H1 (cell line): ENCODE measurements around the gene R3HDM4. TPM values are rescaled to one million over a fixed set of nuclear protein-coding genes. Genes with fewer than 3 reads are reported as not detected.

ENCODE experiments used
- CTCF ChIA-PET: fragments of 300-600 bp; sonication (Branson Sonifier 250); formaldehyde crosslinking; loops from one replicate; lab custom pipeline; 2021; ENCODE audit not compliant: partially characterized antibody; lab: Charles Lee
- POLR2A ChIA-PET: fragments of 300-600 bp; sonication (Branson Sonifier 250); formaldehyde crosslinking; loops from one replicate; lab custom pipeline; 2021; ENCODE audit warnings: inconsistent platforms; ENCODE audit not compliant: partially characterized antibody; lab: Charles Lee
- DNase-seq, 2 experiments: peaks; one replicate each; pipeline versions ENCODE4 v3.0.0 to v3.0.0-alpha.2; 2010 to 2022; ENCODE audit warnings: low spot score in 2 of 2, low read depth in 1 of 2, mixed read lengths in 1 of 2
- FAIRE-seq: peaks from 2 replicates; lab custom pipeline; 2011; peaks lifted over from hg19 to GRCh38; lab: Jason Lieb, UNC
- H2AFZ ChIP-seq: 2 replicates; pipeline ENCODE4 v1.8.1; 2012; ENCODE audit warnings: low read length, inconsistent platforms
- H2AK5ac ChIP-seq: 2 replicates; pipeline ENCODE4 v1.6.1; 2013; ENCODE audit warnings: low read depth, low read length
- H2BK120ac ChIP-seq: replicated peaks from 2 replicates; pipeline ENCODE3; 2013; ENCODE audit warnings: low read depth, low read length, inconsistent platforms
- H2BK12ac ChIP-seq: 2 replicates; pipeline ENCODE4 v1.6.1; 2013; ENCODE audit warnings: low read depth, low read length
- H2BK15ac ChIP-seq: 2 replicates; pipeline ENCODE4 v1.6.1; 2013; ENCODE audit warnings: low read length
- H2BK20ac ChIP-seq: 2 replicates; pipeline ENCODE4 v1.6.1; 2013; ENCODE audit warnings: low read length
- H2BK5ac ChIP-seq: 2 replicates; pipeline ENCODE4 v1.6.1; 2013; ENCODE audit warnings: low read depth, low read length
- H3K14ac ChIP-seq: 2 replicates; pipeline ENCODE4 v1.6.1; 2013; ENCODE audit warnings: inconsistent platforms; ENCODE audit not compliant: insufficient read length
- H3K18ac ChIP-seq: 2 replicates; pipeline ENCODE4 v1.6.1; 2013; ENCODE audit warnings: low read length; ENCODE audit errors: extremely low read depth
- H3K23ac ChIP-seq: 2 replicates; pipeline ENCODE4 v1.6.1; 2013; ENCODE audit warnings: inconsistent platforms; ENCODE audit not compliant: insufficient read length
- H3K23me2 ChIP-seq: 2 replicates; pipeline ENCODE4 v1.6.1; 2013; ENCODE audit warnings: low read depth, low read length
- H3K27ac ChIP-seq: 2 replicates; pipeline ENCODE4 v1.6.1; 2011; ENCODE audit warnings: low read depth, low read length, inconsistent platforms
- H3K27me3 ChIP-seq, 4 experiments: replicated peaks in 1 of 4; 1 replicate in 1 of 4; 2 replicates in 3 of 4; pipeline versions ENCODE4 v1.6.1 to v1.8.1; 2011 to 2013; ENCODE audit warnings: low read length in 3 of 4, mild to moderate bottlenecking in 3 of 4, inconsistent platforms in 2 of 4, mixed read lengths in 2 of 4, moderate library complexity in 1 of 4; ENCODE audit not compliant: control insufficient read depth in 3 of 4, insufficient read depth in 3 of 4; ENCODE audit errors: extremely low read depth in 1 of 4
- H3K36me3 ChIP-seq, 4 experiments: 2 replicates each; pipeline versions ENCODE4 v1.6.1 to v1.8.1; 2011 to 2013; ENCODE audit warnings: mild to moderate bottlenecking in 4 of 4, low read length in 3 of 4, moderate library complexity in 2 of 4, control low read depth in 1 of 4, inconsistent platforms in 1 of 4; ENCODE audit not compliant: insufficient read depth in 4 of 4, control insufficient read depth in 2 of 4
- H3K4ac ChIP-seq: replicated peaks from 2 replicates; pipeline ENCODE3; 2013; ENCODE audit warnings: low read length, low read depth, mixed read lengths, inconsistent platforms; ENCODE audit not compliant: insufficient read length
- H3K4me1 ChIP-seq, 4 experiments: replicated peaks in 1 of 4; 1 replicate in 1 of 4; 2 replicates in 3 of 4; pipeline versions ENCODE4 v1.6.1 to v1.8.1; 2011 to 2013; ENCODE audit warnings: low read length in 3 of 4, inconsistent platforms in 2 of 4, mixed read lengths in 1 of 4; ENCODE audit not compliant: insufficient read depth in 4 of 4, control insufficient read depth in 3 of 4
- H3K4me2 ChIP-seq, 2 experiments: 2 replicates each; pipeline versions ENCODE4 v1.6.1 to v1.8.1; 2011 to 2013; ENCODE audit warnings: low read depth in 2 of 2, low read length in 2 of 2, control low read depth in 1 of 2, inconsistent platforms in 1 of 2, mild to moderate bottlenecking in 1 of 2; ENCODE audit not compliant: insufficient read depth in 1 of 2
- H3K4me3 ChIP-seq, 4 experiments: fragments of 200-600, 300-600 bp in 1 of 4; sonication (generic), shearing (Covaris generic), sonication (Bioruptor Twin) in 1 of 4; 2 replicates each; pipeline versions ENCODE4 v1.5.1 to v1.8.1; 2011 to 2016; ENCODE audit warnings: low read length in 4 of 4, low read depth in 3 of 4, control low read depth in 2 of 4, inconsistent platforms in 2 of 4, mild to moderate bottlenecking in 2 of 4, mixed read lengths in 1 of 4, moderate library complexity in 1 of 4; ENCODE audit not compliant: insufficient read depth in 2 of 4; ENCODE audit errors: extremely low read depth in 1 of 4
- H3K56ac ChIP-seq: replicated peaks from 2 replicates; pipeline ENCODE3; 2013; ENCODE audit warnings: low read depth, mild to moderate bottlenecking, mixed read lengths, low read length, inconsistent platforms; ENCODE audit not compliant: insufficient read length
- H3K79me1 ChIP-seq: 2 replicates; pipeline ENCODE4 v1.6.1; 2013; ENCODE audit warnings: low read depth, low read length, control low read depth
- H3K79me2 ChIP-seq, 2 experiments: 2 replicates each; pipeline versions ENCODE4 v1.6.1 to v1.8.1; 2012 to 2013; ENCODE audit warnings: low read length in 2 of 2, mild to moderate bottlenecking in 2 of 2, inconsistent platforms in 1 of 2; ENCODE audit not compliant: insufficient read depth in 2 of 2, control insufficient read depth in 1 of 2
- H3K9ac ChIP-seq, 4 experiments: replicated peaks in 1 of 4; 1 replicate in 1 of 4; 2 replicates in 3 of 4; pipeline versions ENCODE4 v1.6.1 to v1.8.1; 2011 to 2013; ENCODE audit warnings: low read depth in 3 of 4, low read length in 3 of 4, control low read depth in 2 of 4, mild to moderate bottlenecking in 2 of 4, moderate library complexity in 2 of 4, inconsistent platforms in 1 of 4; ENCODE audit errors: extremely low read depth in 1 of 4
- H3K9me3 ChIP-seq, 2 experiments: 2 replicates each; pipeline versions ENCODE4 v1.6.1 to v1.8.1; 2012 to 2013; ENCODE audit warnings: mild to moderate bottlenecking in 2 of 2, moderate library complexity in 2 of 2, control low read depth in 1 of 2, inconsistent platforms in 1 of 2, low read depth in 1 of 2, low read length in 1 of 2, mixed read lengths in 1 of 2; ENCODE audit not compliant: insufficient read depth in 2 of 2
- H4K20me1 ChIP-seq, 2 experiments: replicated peaks in 1 of 2; 2 replicates each; pipeline versions ENCODE3 to v1.8.1; 2011 to 2013; ENCODE audit warnings: inconsistent platforms in 2 of 2, low read length in 2 of 2, mild to moderate bottlenecking in 1 of 2; ENCODE audit not compliant: insufficient read depth in 2 of 2, control insufficient read depth in 1 of 2
- H4K5ac ChIP-seq: 2 replicates; pipeline ENCODE4 v1.6.1; 2013; ENCODE audit warnings: low read length, low read depth, mixed read lengths, inconsistent platforms; ENCODE audit not compliant: insufficient read length
- H4K8ac ChIP-seq: 2 replicates; pipeline ENCODE4 v1.8.0; 2013; ENCODE audit warnings: mild to moderate bottlenecking, moderate library complexity, low read length, inconsistent platforms; ENCODE audit not compliant: insufficient read depth; ENCODE audit errors: extremely low read depth
- H4K91ac ChIP-seq: replicated peaks from 2 replicates; pipeline ENCODE3; 2013; ENCODE audit warnings: low read length, mixed read lengths, inconsistent platforms; ENCODE audit not compliant: insufficient read length
- BACH1 ChIP-seq: IDR thresholded peaks from 2 replicates; pipeline ENCODE4 v1.6.1; 2012; ENCODE audit warnings: low read length, improper control_type of control experiment
- EGR1 ChIP-seq: IDR thresholded peaks from 2 replicates; pipeline ENCODE4 v1.6.1; 2011; ENCODE audit warnings: low read depth, low read length, borderline replicate concordance
- FOSL1 ChIP-seq: IDR thresholded peaks from 2 replicates; pipeline ENCODE4 v1.6.1; 2011; ENCODE audit warnings: mild to moderate bottlenecking, low read depth, low read length, moderate library complexity; ENCODE audit not compliant: insufficient read depth
- GABPA ChIP-seq: IDR thresholded peaks from 2 replicates; pipeline ENCODE4 v1.6.1; 2011; ENCODE audit warnings: mild to moderate bottlenecking, low read length, moderate library complexity, borderline replicate concordance; ENCODE audit not compliant: insufficient read depth
- PHF8 ChIP-seq: fragments of 200-600 bp; sonication (generic); conservative IDR thresholded peaks from 2 replicates; pipeline ENCODE4 v1.7.1; 2012; ENCODE audit warnings: low read depth, mild to moderate bottlenecking, inconsistent platforms, low read length, moderate library complexity
- RAD21 ChIP-seq, 2 experiments: IDR thresholded peaks in 1 of 2; conservative IDR thresholded peaks in 1 of 2; 2 replicates each; pipeline ENCODE4 v1.6.1; 2011; ENCODE audit warnings: low read depth in 2 of 2, low read length in 2 of 2, improper control_type of control experiment in 1 of 2, inconsistent platforms in 1 of 2, mild to moderate bottlenecking in 1 of 2, moderate library complexity in 1 of 2
- RFX5 ChIP-seq: IDR thresholded peaks from 2 replicates; pipeline ENCODE4 v1.6.1; 2011; ENCODE audit warnings: low read depth, low read length, improper control_type of control experiment, borderline replicate concordance
- SIX5 ChIP-seq: IDR thresholded peaks from 2 replicates; pipeline ENCODE4 v1.6.1; 2011; ENCODE audit warnings: mild to moderate bottlenecking, low read depth, low read length
- TEAD4 ChIP-seq: IDR thresholded peaks from 2 replicates; pipeline ENCODE4 v1.6.1; 2012; ENCODE audit warnings: low read depth, low read length, inconsistent platforms, mixed read lengths
- ZNF274 ChIP-seq: IDR thresholded peaks from 2 replicates; pipeline ENCODE4 v1.7.0; 2012; ENCODE audit warnings: low read length, borderline replicate concordance; ENCODE audit errors: extremely low read depth
- WGBS, 2 experiments: shearing (Covaris generic) in 1 of 2; methylation state at CpG; one replicate each; pipeline versions ENCODE4 v1.1.6 to v1.1.7; 2013 to 2015; ENCODE audit warnings: low lambda C conversion rate in 2 of 2, mixed read lengths in 2 of 2, inconsistent platforms in 1 of 2, low coverage in 1 of 2, missing lambda C conversion rate in 1 of 2; ENCODE audit not compliant: insufficient replicate concordance in 2 of 2, insufficient coverage in 1 of 2, insufficient read length in 1 of 2; ENCODE audit errors: extremely low coverage in 1 of 2, missing lambda C conversion rate in 1 of 2; 5-methylcytosine and 5-hydroxymethylcytosine counted together
- polyA plus RNA-seq, 7 experiments: library from polyadenylated mRNA; depleted of rRNA in 3 of 7; stranded (reverse) in 5 of 7; unstranded in 2 of 7; fragments of >200 nt in 5 of 7; fragments of 200-250 nt in 2 of 7; gene quantifications; 1 replicate in 5 of 7; 2 replicates in 1 of 7; 4 replicates in 1 of 7; pipeline versions ENCODE4 v1.2.1 to v1.2.3, GENCODE V29; 2011 to 2013; ENCODE audit warnings: missing spikeins in 2 of 7, mixed read lengths in 2 of 7
- total RNA-seq: library from RNA; stranded (reverse); fragmentation: NEBNext Ultra II Directional; extraction: Animal tissue kit (Norgen Biotek cat#: 25700); gene quantifications from 2 replicates; pipeline ENCODE4 v1.2.1, GENCODE V29; 2021

Gene R3HDM4
- total and polyA plus RNA-seq, 2 of the 8 experiments (the other 6 are each of a cell fraction or from before 2014, with no cell fraction given): 76.8 to 102 TPM

DNA sequence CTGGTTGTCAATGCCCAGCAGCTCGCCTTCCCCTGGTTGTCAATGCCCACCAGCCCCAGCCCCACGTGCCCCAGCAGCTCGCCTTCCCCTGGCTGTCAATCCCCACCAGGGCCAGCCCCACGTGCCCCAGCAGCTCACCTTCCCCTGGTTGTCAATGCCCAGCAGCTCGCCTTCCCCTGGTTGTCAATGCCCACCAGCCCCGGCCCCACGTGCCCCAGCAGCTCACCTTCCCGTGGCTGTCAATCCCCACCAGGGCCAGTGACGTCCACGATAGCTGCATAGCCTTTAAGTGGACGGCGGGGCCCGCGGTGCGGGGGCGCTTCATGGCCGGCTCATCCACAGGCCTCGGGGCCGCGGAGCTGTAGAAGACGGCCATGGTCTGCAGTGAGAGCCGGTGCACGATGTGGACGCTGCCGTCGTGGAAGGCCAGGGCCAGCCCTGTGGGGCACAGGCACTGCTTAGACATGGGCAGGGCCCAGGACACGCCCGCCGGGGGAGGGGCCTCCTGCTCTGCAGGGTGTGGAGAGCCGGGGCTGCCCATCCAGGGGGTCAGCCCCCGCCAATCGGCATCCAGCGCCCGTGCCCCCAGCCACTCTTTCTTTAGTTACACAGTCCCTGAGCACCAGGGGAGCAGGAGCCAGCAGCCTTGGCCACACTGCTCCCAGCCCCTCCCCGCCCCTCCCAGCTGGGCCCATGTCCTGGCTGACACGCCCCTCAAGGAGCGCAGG is 33.1 kb downstream of the R3HDM4 start:
- Histone ChIP-seq H3K23ac (no peak overlapping the region), H3K9ac (no peak overlapping the region), H3K4me3 (no peak overlapping the region), H3K79me1 (peaks cover 2% of the 10 kb centered on the region; the same call in 1 of the 2 replicates), H2BK20ac (no peak overlapping the region), H3K56ac (no peak overlapping the region), H2BK15ac (no peak overlapping the region), H4K91ac (no peak overlapping the region), H2BK5ac (no peak overlapping the region), H4K20me1 (peaks cover 0 to 5% of the 10 kb centered on the region in 2 experiments), H3K23me2 (no peaks in the 10 kb centered on the region), H3K79me2 (no peaks in the 10 kb centered on the region), H2AK5ac (no peak overlapping the region), H3K27me3 (no peaks in the 10 kb centered on the region), H3K14ac (no peak overlapping the region), H4K5ac (no peak overlapping the region), H3K4ac (no peak overlapping the region), H3K9me3 (no peaks in the 10 kb centered on the region), H3K36me3 (peaks cover 0 to 21% (median 4%) of the 10 kb centered on the region in 4 experiments; a peak in 5 of 8 replicates), H3K4me1 (no peaks in the 10 kb centered on the region), H3K4me2 (no peak overlapping the region), H2AFZ (no peak overlapping the region), H4K8ac (no peak overlapping the region), H2BK12ac (no peak overlapping the region), H3K18ac (no peak overlapping the region), H3K27ac (no peak overlapping the region), H2BK120ac (no peak overlapping the region)
- POLR2A ChIA-PET: interaction anchor here (0.5 to 11.5 kb wide), 9 partner anchors 7 to 190 kb away, joined by 3 to 82 read pairs (median 3); partner anchors contain the start of genes MED16, RNU6-9 and WDR18
- no peak for FAIRE-seq
- DNase-seq: no peak
- WGBS, 2 experiments: 88% methylated on average over 31 of the region's 37 CpGs; no CpG with 5 or more reads in 1 of the 2 experiments
- CTCF ChIA-PET: interaction anchor here (0.6 to 3.2 kb wide), 8 partner anchors 8 to 365 kb away, joined by 3 to 12 read pairs (median 4); no protein-coding TSS in a partner anchor
- TF ChIP-seq BACH1: no peak
- TF ChIP-seq GABPA: no peak
- no peak for TF ChIP-seq PHF8
- TF ChIP-seq ZNF274: no peak
- no peak for TF ChIP-seq TEAD4
- TF ChIP-seq FOSL1: no peak
- TF ChIP-seq RFX5: no peak
- TF ChIP-seq SIX5: no peak
- no peak for TF ChIP-seq RAD21 (IDR thresholded peaks at IDR 0.05 in 1 of 2, conservative IDR thresholded peaks at IDR 0.05 in 1 of 2; ENCODE audit: low read depth in 2 of 2, low read length in 2 of 2)
- no peak for TF ChIP-seq EGR1
